DOHH2 (cell line): ENCODE results near the gene TMEM176A.

ENCODE experiments used
- H3F3A ChIP-seq: fragments of 200-600 bp; sonication (generic), shearing (Covaris generic); 2 replicates; pipeline ENCODE4 v1.6.0; 2016; ENCODE audit warnings: antibody characterized with exemption, mild to moderate bottlenecking; ENCODE audit not compliant: control insufficient read depth, insufficient read depth
- H3K27ac ChIP-seq: fragments of 200-600 bp; sonication (generic); 2 replicates; pipeline ENCODE4 v1.5.1; 2014; ENCODE audit warnings: low read depth, mild to moderate bottlenecking, low read length, moderate library complexity
- H3K27me3 ChIP-seq: fragments of 200-600 bp; sonication (generic); 2 replicates; pipeline ENCODE4 v1.6.1; 2014; ENCODE audit warnings: mild to moderate bottlenecking, low read length, mixed read lengths; ENCODE audit not compliant: control insufficient read depth
- H3K36me3 ChIP-seq: fragments of 200-600 bp; sonication (generic); 2 replicates; pipeline ENCODE4 v1.6.1; 2014; ENCODE audit warnings: mild to moderate bottlenecking, low read length, moderate library complexity, mixed read lengths; ENCODE audit not compliant: control insufficient read depth
- H3K4me1 ChIP-seq: fragments of 200-600 bp; sonication (generic); 2 replicates; pipeline ENCODE4 v1.6.1; 2014; ENCODE audit warnings: mild to moderate bottlenecking, low read length, mixed read lengths; ENCODE audit not compliant: control insufficient read depth
- H3K4me2 ChIP-seq: fragments of 200-600 bp; sonication (generic); 2 replicates; pipeline ENCODE4 v1.6.0; 2014; ENCODE audit warnings: mild to moderate bottlenecking, low read length, moderate library complexity
- H3K4me3 ChIP-seq: fragments of 200-600 bp; sonication (generic); 2 replicates; pipeline ENCODE4 v1.5.1; 2014; ENCODE audit warnings: mild to moderate bottlenecking, low read length, mixed read lengths
- H3K79me2 ChIP-seq: fragments of 200-600 bp; sonication (generic); 2 replicates; pipeline ENCODE4 v1.6.1; 2014; ENCODE audit warnings: mild to moderate bottlenecking, low read length, mixed read lengths; ENCODE audit not compliant: control insufficient read depth
- H3K9me2 ChIP-seq: fragments of 200-600 bp; sonication (generic); replicated peaks from 2 replicates; pipeline ENCODE4 v1.6.1; 2014; ENCODE audit warnings: mild to moderate bottlenecking, low read length, mixed read lengths; ENCODE audit not compliant: control insufficient read depth
- H3K9me3 ChIP-seq: fragments of 200-600 bp; sonication (generic); 2 replicates; pipeline ENCODE4 v1.6.1; 2014; ENCODE audit warnings: antibody characterized with exemption, low read length, mixed read lengths; ENCODE audit not compliant: control insufficient read depth, insufficient read depth
- H4K20me1 ChIP-seq: fragments of 200-600 bp; sonication (generic); 2 replicates; pipeline ENCODE4 v1.6.0; 2014; ENCODE audit warnings: low read depth, mild to moderate bottlenecking, antibody characterized with exemption, low read length, moderate library complexity; ENCODE audit not compliant: control insufficient read depth, insufficient read depth
- CTCF ChIP-seq: fragments of 200-600 bp; sonication (generic); IDR thresholded peaks from one replicate; pipeline ENCODE4 v1.5.1; 2014; ENCODE audit warnings: antibody characterized with exemption, mild to moderate bottlenecking, low read depth, low read length; ENCODE audit not compliant: poor library complexity, severe bottlenecking
- EZH2phosphoT487 ChIP-seq: fragments of 200-600 bp; sonication (generic); IDR thresholded peaks from 2 replicates; pipeline ENCODE4 v1.6.1; 2017; ENCODE audit warnings: borderline replicate concordance, mild to moderate bottlenecking, antibody characterized with exemption, low read length, moderate library complexity, mixed read lengths

TMEM176A gene

GRCh38 chr7:150788474-150789269 lies 11.9 kb upstream of the TMEM176A start:
- no peaks in the 10 kb centered on the region for H3K9me2 ChIP-seq
- H3K27me3 ChIP-seq: peaks cover 24% of the 10 kb centered on the region
- no peaks in the 10 kb centered on the region for H3K9me3 ChIP-seq
- no peak overlapping the region for H3K27ac ChIP-seq
- no peak overlapping the region for H3K4me2 ChIP-seq
- H3F3A ChIP-seq: no peaks in the 10 kb centered on the region
- no peaks in the 10 kb centered on the region for H3K36me3 ChIP-seq
- H3K79me2 ChIP-seq: no peaks in the 10 kb centered on the region
- H3K4me1 ChIP-seq: peaks cover 8% of the 10 kb centered on the region
- TF ChIP-seq CTCF (no peak), EZH2phosphoT487 (no peak)
- H3K4me3 ChIP-seq: no peak overlapping the region
- H4K20me1 ChIP-seq: no peaks in the 10 kb centered on the region

GRCh38 chr7:150790416-150791075 lies 10.0 kb upstream of the TMEM176A start:
- Histone ChIP-seq H3K4me3 (no peak overlapping the region), H3K79me2 (no peaks in the 10 kb centered on the region), H3K27me3 (peaks cover 20% of the 10 kb centered on the region), H3K9me3 (no peaks in the 10 kb centered on the region), H3K9me2 (no peaks in the 10 kb centered on the region), H3K27ac (no peak overlapping the region), H3K36me3 (no peaks in the 10 kb centered on the region), H3K4me1 (peaks cover 8% of the 10 kb centered on the region), H3F3A (no peaks in the 10 kb centered on the region), H4K20me1 (no peaks in the 10 kb centered on the region), H3K4me2 (no peak overlapping the region)
- TF ChIP-seq CTCF: no peak
- no peak for TF ChIP-seq EZH2phosphoT487

- Histone ChIP-seq H3K27ac (no peak overlapping the region), H3K4me2 (no peak overlapping the region), H3K36me3 (no peaks in the 10 kb centered on the region), H3K79me2 (no peaks in the 10 kb centered on the region), H3K27me3 (peaks cover 15% of the 10 kb centered on the region; the same call in 1 of the 2 replicates), H3K9me2 (no peaks in the 10 kb centered on the region), H3K4me3 (no peak overlapping the region), H3K9me3 (no peaks in the 10 kb centered on the region), H3K4me1 (peaks cover 8% of the 10 kb centered on the region), H4K20me1 (no peaks in the 10 kb centered on the region), H3F3A (no peaks in the 10 kb centered on the region)
- no peak for TF ChIP-seq EZH2phosphoT487
- no peak for TF ChIP-seq CTCF
These were observed 9.3 kb upstream of the TMEM176A start for GRCh38 chr7:150791304-150791703.
